GOT3 (cell line): ENCODE data around the gene ETV3.
"Not testable (repeated sequence)": the region's sequence is repeated elsewhere in the genome, so short reads cannot be mapped to it uniquely, and the experiment has no call there.

Source experiments
- DNase-seq: peaks from one replicate; lab custom pipeline; 2025; ENCODE audit warnings: mixed read lengths; lab: John Stamatoyannopoulos, UW

Gene ETV3

DNA sequence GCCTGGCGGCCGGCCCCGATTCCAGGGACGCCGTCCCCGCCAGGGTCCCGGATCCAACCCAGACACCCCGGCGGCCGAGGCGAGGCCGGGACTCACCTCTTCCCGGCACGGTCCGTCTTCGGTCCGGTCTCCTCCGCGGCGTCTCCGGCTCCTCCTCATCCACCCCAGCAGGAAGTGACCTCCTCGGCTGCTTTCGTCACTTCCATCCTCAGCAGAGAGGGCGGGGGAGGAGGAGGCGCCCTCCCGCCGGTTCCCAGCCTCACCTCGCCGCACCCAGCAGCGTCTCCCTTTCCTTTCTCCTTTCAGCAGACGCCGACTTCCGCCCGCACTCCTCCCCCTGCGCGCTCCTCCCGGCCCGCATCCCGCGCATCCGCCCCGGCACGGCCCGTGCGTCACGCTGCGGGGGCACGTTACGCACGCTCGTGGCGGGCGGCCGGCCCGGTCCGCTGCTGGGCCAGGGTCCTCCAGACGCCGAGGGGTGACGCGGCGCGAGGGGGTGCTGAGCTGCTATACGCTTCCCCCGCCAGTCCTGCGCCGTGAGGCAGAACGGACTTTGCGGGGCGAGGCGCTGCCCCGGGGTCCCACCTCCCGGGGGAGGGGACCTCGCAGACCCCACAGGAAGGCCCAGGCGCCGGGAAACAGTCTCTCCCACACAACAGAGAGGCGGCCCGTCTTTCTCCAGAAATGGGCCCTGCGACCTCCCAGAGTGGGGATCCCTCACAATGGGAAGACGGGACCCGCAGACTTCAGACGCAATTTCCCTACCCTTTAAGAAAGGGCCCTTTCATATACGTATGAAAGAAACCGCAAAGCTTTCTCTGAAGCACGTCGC is at the start of gene ETV3:
TSS of gene ETV3 (minus strand) at position 176 of the 832 bp plus-strand sequence. CDS start 2,043 bp downstream, outside the sequence.
- peak; percentile 70 for DNase-seq

DNA sequence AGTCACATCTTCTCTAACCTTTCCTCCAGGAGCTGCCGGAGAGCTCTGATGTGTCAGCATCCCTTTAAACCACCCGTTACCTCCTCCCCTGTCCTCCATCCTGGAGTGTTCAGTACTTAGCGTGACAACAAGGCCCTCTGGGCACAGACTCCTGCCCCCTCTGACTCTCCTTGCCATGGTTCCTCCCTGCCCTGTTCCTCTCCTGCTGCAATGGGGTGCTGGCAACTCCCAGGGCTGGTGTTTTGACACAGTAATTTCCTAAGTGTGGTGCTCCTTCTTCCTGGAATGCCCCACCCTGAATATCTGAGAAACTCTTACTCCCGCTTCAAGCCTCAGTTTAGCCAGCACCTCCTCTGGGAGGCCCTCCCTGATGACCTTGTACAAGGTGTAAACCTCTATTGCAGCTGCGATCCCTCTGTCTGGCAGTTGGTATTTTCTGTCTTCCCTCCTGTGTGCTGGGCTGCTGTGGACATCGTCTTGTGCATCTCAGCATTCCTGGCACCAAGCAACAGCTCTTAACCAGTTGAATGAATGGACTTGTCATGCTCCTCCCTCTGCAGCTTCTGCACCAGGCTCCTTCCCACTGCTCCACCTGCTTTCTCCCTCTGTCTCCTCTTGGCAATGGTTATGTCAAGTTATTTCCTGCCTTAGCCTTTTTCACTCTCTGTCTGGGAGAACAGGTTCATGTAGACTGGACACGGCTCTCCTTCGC is 48.2 kb upstream of the ETV3 start:
- DNase-seq = no peak

DNA sequence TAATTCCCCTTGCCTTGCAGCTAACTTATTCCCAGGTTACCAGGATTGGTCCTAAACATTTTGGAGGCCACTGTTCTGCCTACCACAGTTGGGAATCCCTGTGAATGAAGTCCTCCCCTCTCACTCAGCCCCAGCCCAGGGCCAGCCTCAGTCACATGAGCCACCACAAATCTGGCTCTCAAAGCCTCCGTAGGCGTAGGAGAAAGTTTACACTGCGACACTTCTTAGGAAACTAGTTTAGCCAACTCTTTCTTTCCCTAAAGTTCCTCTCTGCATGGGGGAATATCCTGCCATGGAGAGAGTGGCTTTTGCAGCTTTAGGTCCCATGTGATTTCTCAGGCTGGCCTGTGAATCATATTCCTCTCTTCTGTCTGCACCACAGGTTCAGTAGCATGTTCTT is 45.7 kb upstream of the ETV3 start:
- no peak for DNase-seq

DNA sequence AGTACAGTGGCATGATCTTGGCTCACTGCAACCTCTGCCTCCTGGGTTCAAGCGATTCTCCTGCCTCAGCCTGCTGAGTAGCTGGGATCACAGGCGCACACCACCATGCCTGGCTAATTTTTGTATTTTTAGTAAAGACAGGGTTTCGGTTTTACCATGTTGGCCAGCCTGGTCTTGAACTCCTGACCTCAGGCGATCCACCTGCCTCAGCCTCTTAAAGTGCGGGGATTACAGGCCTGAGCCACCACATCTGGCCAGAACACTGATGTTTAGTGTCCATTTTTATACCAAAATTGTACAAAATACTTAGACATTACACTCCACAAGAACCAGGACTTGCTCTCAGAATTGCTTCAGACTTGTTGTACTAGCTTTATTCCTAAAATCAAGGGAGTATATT is 44.2 kb upstream of the ETV3 start:
- not testable (repeated sequence) for DNase-seq

DNA sequence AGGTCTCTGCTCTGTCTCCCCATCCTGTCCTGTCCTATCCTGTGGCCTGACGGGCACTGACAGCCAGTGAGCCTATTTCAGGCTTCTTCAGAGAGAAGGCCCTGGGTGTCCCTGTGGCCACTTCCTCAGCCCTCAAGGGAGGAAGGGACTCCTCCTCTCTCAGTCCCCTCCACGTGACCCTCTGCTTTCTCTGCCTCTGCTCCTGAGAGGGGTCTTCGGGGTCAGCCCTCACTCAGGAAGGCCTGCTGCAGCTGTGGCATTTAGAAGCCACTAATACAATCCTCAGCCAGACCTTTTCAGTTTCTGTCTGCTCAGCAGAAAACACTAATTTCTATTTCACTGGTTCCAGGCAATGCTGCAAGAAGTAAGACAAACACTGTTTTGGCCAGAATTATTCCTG is 43.6 kb upstream of the ETV3 start:
- no peak for DNase-seq

DNA sequence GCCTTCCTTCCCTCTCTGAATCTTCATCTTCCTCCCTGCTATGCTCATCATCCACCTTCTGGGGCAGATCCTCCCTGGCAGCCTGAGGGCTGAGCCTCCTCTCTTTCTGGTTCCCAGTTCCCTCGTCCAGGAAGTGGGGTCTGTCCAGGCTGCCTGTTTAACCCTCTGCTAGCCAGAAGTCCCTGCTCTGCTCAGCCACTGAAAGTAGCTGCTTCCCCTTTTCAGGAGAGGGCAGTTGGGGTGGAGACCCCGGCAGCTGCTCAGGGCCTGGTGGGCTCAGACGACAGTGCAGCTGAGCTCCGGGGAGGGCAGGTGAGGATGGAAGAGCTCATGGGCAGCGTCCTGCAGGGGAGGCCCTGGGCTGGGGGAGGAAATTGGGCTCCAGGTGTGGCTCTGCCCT is 43.1 kb upstream of the ETV3 start:
- DNase-seq = no peak

DNA sequence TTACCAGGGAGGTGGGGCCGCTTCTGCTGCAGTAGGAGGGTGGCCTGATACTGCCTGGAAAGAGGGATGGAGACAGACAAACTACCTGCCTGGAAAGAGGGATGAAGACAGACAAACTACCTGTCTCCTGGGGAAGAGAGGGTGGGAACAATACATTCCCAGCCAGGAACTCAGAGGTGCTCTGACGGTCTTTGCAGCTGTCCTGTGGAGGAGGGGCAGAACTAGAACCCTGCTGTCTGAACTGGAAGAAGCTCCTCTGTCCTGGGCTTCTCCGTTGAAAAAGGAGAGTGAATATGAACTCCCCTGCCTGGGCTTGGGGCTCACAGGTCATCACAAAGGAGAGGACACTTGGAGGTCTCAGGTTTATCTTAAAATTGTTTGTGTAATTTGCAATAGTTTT is 40.3 kb upstream of the ETV3 start:
- DNase-seq = no peak

DNA sequence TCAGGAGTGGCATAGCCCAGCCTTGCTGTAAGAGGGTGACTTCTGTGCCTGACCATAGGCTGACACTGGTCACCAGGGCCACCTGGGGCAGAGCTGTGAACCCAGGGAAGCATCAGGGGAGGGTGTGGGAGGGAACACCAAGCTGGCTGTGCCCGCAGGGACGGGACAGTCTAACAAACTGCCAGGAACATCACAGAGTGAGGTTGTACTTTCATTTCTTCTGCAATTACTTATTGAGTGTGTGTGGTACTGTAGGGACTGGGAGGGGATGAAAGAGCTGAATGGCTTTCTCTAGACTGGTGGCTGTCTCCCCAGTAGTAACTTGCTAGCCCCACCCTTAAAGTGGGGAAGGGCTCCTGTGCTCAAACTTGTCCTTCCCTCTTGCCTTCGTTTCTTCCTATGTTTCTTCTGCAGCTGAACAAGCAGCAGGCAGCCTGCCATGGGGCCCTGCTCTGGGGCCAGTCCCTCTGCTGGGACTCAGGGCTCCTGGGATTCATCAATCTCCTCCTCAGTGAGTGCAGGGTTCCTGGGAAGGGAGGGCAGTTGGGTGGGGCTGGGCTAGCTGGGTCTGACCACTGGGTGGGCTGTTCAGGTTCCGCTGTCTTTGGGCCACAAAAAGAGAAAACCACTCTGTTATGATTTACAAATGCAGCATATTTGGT is 39.7 kb upstream of the ETV3 start:
- no peak for DNase-seq

DNA sequence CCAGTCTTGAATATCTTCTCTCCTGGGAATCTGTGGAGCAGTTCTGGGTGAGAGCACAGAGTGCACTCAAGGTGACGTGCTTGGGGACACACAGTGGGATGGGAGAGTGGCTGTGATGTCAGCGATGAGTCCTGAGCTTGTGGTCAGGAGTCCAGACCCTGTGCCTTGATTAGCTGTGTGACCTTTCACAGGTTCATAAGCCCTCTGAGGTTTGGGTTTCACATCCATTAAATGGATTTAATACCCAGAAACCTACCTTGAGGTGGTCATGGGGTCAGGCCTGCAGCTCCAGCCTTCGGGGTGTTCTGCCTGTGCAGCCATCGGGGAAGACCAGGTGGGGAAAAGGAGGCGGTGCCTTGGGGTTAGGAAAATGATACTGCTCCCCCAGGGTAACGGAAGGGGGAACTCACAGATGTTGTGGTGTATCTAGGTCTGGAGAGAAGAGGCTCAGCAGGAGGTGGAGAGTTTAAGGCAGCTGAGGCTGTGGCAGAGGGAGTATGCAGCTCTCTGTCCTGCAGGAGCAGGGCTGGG is 38.5 kb upstream of the ETV3 start:
- DNase-seq = no peak

DNA sequence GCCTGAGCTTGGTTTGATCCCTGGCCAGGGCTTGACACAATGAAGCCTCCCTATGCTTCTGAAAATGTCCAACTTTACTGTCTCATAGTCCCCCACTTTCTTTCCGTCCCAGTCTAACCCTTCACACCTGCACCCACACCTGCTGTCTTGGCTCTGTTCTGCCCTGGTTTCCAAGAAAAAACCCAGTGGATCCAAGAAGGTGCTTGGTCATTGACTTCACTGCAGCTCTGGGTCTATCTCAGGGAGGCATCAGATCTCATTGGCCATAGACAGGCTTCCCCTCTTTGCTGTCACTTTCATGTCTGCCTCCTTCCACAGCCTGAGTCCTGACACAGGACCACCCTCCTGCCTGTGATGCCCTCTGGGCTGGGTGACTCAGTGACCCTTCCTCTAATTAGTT is 37.8 kb upstream of the ETV3 start:
- DNase-seq = no peak

DNA sequence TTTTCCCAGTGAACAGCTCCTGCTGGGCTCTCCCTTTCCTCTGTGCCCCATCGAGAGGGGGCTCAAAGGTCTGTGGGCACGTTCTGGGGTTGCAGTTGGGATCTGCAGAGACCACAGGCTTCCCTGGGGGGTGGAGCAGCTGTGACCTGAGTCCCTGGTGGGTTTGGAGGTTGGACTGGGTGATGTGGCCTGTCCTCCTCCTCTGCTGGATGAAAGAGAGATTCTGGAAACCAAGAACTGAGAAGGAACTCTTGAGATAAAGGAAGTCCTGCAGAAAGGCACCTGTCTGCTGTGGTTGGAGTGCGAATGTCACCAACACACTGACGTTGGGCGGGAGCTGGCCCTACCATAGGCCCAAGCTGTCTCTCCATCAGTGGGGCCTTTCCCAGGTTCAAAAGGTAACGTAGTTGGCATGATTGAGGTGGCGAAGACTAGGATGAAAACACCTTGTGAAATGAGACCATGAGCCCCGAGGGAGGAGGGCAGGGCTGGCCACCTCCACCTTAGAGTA is 35.8 kb upstream of the ETV3 start:
- no peak for DNase-seq

DNA sequence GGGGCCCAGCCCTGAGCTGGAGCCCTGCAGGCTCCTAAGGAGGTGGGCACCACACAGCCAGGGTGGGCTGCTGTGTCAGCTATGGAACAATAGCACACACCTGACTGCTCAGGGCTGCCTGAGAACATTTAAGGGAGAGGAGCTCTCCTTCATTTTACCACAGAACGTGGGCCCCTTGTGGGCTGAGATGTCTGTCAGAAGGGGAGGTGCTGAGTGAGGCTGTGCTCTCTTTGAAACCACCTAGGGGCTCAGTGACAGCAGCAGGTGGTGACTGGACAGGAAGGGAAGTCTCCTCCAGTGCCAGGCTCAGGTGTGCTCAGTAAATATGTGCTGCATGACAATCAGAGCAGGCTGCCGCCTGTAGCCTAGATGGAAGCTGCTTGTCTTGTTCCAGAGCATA is 35.0 kb upstream of the ETV3 start:
- not testable (repeated sequence) for DNase-seq

DNA sequence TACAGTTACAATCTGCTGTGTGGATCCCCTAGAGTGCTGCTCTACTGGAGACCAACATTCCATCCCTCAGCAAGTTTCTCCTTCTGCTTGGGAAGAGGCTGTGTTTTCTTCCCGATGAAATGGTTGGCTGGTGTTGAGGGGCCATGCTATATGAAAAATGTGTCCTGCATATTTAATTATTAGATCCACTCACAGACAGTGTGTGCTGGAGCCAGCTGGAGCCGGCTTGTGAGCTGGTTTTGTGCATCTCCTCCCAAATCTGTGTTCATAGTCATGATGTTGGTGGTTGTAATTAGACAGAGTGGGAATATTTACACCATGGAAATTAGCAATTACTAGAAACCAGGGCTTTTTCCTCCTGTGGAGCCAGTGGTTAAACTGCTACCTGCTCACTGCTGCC is 34.4 kb upstream of the ETV3 start:
- not testable (repeated sequence) for DNase-seq

DNA sequence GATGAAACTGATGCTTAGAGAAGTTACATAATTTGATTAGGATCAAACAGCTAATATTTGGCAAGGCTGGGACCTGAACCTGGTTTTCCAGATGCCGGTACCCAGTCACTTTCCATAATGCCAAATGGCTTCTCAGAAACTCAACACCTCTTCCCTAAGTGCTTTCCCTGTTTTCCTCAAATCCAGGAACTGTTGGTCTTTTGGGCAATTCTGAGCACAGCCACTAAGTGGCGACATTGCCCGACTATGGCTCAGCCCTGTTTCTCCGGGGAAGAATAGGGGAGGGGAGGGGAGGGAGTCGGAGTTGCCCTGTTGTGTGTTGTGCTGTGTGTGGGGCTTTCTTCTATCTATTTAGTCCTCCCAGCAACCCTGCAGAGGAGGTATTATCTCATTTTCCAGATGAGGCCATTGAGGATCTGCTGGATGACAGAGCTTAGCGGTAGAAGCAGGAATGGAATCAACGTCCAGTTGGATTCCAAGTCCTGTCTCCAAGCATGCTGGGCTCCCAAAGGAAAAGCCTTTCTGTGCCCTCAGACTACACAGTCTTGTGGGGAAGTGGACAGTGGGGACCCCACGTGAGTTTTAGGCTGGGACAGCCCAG is 33.8 kb upstream of the ETV3 start:
- DNase-seq = not testable (repeated sequence)

DNA sequence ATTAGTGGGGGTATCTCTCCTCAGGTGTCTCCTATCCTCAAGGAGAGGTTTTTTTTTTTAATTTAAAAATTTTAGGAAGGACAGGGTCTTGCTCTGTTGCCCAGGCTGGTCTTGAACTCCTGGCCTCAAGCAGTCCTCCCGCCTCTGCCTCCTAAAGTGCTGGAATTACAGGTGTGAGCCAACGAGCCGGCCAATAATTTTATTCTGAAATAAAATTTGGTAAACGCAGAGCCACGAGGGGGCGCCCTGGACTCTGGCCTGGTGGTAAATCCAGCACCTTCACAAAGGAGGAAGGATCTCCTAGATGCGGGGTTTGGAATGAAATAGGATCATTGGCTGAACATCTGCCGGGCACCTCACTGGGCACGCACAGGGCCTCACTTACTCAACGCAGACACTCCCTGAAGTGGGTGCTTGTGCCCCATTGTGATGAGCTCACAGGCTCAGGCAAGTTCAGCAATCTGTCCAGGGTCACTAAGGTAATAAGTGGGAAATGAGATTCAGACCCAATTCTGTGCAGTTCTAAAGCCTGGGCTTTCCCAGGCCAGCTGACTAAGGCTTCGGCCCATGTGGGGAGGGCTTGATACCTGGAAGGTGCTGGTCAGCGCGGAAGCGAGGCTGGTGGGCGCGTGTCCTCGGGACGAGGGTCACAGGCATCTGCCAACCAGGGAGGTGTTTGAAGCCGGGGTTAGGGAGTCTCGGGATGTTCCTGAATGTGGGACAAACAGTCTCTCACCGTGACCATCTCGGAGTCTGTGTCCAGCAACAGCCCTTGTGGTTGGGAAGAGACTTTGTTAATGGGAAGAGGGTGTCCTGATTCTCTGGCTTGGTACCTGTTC is 32.7 kb upstream of the ETV3 start:
- no peak for DNase-seq

DNA sequence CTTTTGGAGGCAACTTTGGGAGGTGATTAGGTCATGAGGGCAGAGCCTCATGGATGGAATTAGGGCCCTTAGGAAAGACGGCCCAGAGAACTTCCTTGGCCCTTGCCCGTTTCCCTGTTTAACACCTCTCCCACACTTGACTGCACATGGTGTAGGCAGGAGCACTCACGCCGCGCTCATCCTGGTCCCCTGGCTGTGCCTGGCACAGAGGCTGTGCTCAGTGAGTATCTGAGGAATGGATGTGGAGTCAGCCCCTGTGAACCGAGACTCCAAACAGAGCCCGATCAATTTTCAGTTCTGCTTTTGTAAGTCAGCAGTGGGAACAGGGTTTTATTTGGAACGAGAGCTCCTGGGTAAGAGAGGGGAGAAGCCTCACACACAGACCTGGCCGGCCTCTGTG is 29.8 kb upstream of the ETV3 start:
- DNase-seq = no peak

DNA sequence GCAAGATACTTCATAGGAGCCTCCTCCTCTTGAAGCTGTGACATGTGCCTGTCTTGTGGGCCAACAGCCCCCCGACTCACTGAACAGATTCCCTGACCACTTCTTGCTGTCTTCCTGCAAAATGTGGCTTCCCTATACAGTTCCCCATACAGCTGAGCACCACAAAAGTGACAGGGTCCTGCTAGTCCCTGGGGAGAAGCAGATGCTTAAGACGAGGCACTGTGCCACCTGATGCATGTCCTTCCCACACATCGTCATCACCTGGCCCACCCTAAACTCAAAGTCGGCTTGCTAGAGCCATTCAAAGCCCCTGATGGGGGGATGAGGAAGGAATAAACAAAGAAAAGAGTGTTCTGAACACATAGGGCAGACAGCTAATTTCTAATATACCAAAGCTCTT is 29.2 kb upstream of the ETV3 start:
- DNase-seq = no peak

DNA sequence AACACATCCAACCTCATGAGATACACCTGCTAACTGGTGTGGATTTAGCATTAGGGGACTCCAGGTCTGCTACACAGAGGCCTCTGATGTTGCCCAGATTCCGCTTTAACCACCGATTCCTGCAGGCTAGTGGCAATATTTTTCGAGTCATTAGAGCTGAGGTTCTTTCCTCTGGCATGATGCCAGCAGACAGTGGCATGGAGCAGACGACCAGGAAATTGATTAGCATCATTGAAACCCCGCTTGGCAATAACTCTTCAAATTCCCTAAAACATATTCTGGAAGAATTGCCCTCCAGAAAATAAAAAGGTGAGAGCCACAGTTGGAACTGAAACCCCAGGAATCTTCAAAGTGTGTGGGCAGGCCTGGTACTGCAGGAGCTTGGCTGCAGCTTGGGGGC is 28.4 kb upstream of the ETV3 start:
- DNase-seq = no peak

DNA sequence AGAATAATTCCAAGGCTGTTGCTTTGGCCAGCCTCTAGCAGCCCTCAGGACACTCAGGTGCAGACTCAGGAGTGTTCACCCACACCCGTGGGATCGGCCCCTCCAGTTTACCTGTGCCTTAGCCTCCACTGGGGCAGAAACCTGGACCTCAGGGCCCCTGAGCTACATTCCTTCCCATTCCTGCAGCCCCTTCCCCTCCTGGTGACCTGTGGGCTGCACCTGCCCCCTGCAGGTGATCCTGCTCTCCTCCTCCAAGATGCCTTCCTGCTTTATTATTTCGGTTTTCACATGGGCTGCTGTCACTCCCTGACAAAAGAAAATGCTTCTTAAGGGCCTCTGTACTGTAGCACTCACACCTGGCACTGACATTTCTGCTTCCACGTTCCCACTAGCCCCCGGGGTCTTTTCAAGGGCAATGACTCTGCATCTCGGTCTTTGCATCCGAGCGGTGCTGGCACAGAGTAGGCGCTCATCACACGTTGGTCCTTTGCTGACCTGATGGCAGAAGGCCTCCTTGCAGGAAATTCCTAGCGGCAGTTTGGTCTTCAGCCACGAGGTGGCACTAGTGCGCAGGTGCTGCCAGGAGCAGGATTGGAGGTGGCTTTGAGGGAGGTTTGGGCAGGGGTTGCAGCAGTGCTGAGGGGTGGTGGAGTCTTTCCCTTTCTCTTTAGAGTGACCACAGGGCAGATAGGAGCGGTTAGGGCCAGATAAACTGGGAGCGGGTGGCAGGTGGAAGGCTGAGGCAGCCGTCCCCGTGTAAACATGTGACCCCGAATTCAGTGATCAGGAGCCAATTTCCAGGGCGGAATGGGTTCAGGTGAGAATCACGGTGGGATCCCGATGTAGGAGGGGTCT is 25.3 kb upstream of the ETV3 start:
- peak; percentile 61 for DNase-seq

DNA sequence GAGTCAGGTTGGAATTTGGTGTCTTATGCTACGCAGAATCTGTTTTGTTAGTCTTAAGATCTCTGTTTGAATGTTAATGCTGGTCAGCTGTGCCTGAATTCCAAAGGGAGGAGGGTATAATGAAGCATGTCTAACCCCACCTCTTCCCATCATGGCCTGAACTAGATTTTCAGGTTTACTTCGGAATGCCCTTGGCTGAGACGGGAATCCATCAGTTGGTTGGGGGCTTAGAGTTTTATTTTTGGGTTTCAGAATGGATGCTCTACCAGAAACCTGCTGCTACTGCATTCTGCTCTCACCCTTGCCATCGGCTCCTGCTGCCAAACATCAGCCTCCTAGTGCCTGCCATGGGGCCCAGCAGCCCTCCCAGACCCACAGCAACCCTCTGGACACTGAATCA is 24.1 kb upstream of the ETV3 start:
- no peak for DNase-seq
